GM18505 (cell line): ENCODE data around the gene DAPK2.

ENCODE experiments used
- ATAC-seq: cut with Tn5 transposase; IDR thresholded peaks from one replicate; pipeline ENCODE4 v1.9.1; 2021; ENCODE audit not compliant: unreplicated experiment
- POLR2A ChIP-seq: IDR thresholded peaks from 4 replicates; pipeline ENCODE4 v1.6.1; 2011; ENCODE audit warnings: borderline replicate concordance; ENCODE audit not compliant: insufficient read depth, insufficient read length; ENCODE audit errors: extremely low read depth

The DAPK2 gene

GRCh38 chr15:63870487-63871209 lies 175.6 kb downstream of the DAPK2 start:
- ATAC-seq: no peak
- TF ChIP-seq POLR2A: no peak

- TF ChIP-seq POLR2A: no peak
- ATAC-seq: no peak
Measured at GRCh38 chr15:63870043-63870394, 176.3 kb downstream of the DAPK2 start.

- no peak for TF ChIP-seq POLR2A
- no peak for ATAC-seq
Measured at GRCh38 chr15:63869371-63870042, 176.8 kb downstream of the DAPK2 start.

DNA sequence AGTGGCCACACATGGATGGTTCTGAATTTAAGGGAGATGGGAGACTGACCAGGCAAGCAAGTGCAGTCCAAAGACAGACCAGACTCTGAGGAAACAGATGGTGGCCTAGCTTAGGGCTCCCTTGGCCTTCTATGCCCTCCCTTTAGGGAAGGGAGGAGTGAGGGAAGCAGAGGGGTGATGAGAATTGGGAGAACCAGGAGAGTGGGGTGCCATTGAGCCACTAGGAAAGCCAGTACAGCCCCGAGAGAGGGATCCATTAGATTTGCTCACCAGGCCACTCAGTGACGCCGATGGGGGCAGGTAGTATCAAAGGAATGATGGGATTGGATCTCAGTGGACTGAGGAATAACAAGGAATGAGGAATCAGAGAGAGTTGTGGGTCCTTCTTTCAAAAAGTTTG lies 182.1 kb downstream of the DAPK2 start:
- no peak for ATAC-seq
- no peak for TF ChIP-seq POLR2A

GRCh38 chr15:63861946-63862517 lies 184.3 kb downstream of the DAPK2 start:
- no peak for ATAC-seq
- TF ChIP-seq POLR2A: no peak

GRCh38 chr15:63860555-63860954 lies 185.7 kb downstream of the DAPK2 start:
- TF ChIP-seq POLR2A: no peak
- no peak for ATAC-seq

GRCh38 chr15:63860155-63860554 lies 186.1 kb downstream of the DAPK2 start:
- no peak for ATAC-seq
- TF ChIP-seq POLR2A: peak; percentile 32

- no peak for ATAC-seq
- no peak for TF ChIP-seq POLR2A
Measured at GRCh38 chr15:63858881-63859280, 187.4 kb downstream of the DAPK2 start.

GRCh38 chr15:63858448-63858847 lies 187.8 kb downstream of the DAPK2 start:
- ATAC-seq: no peak
- no peak for TF ChIP-seq POLR2A

DNA sequence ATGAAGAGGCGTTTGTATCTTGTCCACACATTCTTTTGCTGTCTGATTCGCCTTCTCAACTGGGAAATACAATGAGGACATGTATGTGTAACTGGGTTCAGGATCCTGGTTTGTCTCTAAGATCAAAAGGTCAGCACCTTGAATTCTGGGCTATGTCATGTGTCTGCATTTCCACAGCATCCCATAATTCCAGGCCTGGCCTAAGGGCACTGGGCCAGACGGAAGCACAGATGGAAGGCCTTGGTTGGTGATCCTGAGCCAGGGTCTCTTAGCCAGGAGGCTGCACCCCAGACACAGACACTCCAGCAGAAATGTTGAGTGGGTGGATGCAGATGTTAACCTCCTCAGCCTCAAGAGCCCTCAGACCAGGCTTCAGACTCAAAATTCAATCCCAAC lies 188.8 kb downstream of the DAPK2 start:
- no peak for TF ChIP-seq POLR2A
- no peak for ATAC-seq
